ENCODE measurements around the gene EXOC4. TPM values are rescaled to one million over a fixed set of nuclear protein-coding genes. Genes with fewer than 3 reads are reported as not detected.

EXOC4 gene
- total RNA-seq, 1 experiment from 2014 or later, result 75.8 TPM

GRCh38 chr7:133819695-133820094 lies 566.8 kb downstream of the EXOC4 start:
- Histone ChIP-seq H3K4me1 (ENCODE audit: insufficient read depth, low read length) (no peaks in the 10 kb centered on the region), H2AK5ac (ENCODE audit: insufficient read length, low read length) (no peak overlapping the region), H3K9me3 (ENCODE audit: control insufficient read depth, low read depth, low read length) (no peaks in the 10 kb centered on the region), H2BK120ac (ENCODE audit: low read depth, low read length, poor library complexity, severe bottlenecking) (no peak overlapping the region), H3K18ac (ENCODE audit: insufficient read length, low read depth, low read length) (no peak overlapping the region), H3K9ac (ENCODE audit: extremely low read depth, insufficient read length, low read length) (no peak overlapping the region), H4K91ac (ENCODE audit: insufficient read length, low read depth, low read length) (no peak overlapping the region), H3K14ac (ENCODE audit: insufficient read depth, low read length) (no peak overlapping the region), H3K23me2 (ENCODE audit: insufficient read length, low read depth, low read length, poor library complexity, severe bottlenecking) (no peaks in the 10 kb centered on the region), H2BK15ac (ENCODE audit: low read depth, low read length) (no peak overlapping the region), H3K4me2 (ENCODE audit: insufficient read depth, insufficient read length, low read length) (no peak overlapping the region), H4K8ac (replicated peaks; ENCODE audit: insufficient read length, low read depth, low read length) (no peak overlapping the region), H3K23ac (ENCODE audit: insufficient read length, low read depth, low read length) (no peak overlapping the region), H2BK5ac (ENCODE audit: insufficient read length, low read length) (no peak overlapping the region), H4K20me1 (ENCODE audit: control insufficient read depth, insufficient read depth, insufficient read length) (no peaks in the 10 kb centered on the region), H3K4ac (ENCODE audit: low read depth, low read length) (no peak overlapping the region), H3T11ph (ENCODE audit: low read length) (no peak overlapping the region), H2BK12ac (ENCODE audit: insufficient read length, low read depth, low read length) (no peak overlapping the region), H3K79me2 (ENCODE audit: insufficient read depth, low read length) (no peaks in the 10 kb centered on the region), H4K5ac (ENCODE audit: insufficient read length, low read depth, low read length) (no peak overlapping the region), H2AFZ (ENCODE audit: low read length) (no peak overlapping the region), H3K27ac (ENCODE audit: insufficient read length, low read depth, low read length) (no peak overlapping the region), H3K27me3 (ENCODE audit: insufficient read depth, low read length) (no peaks in the 10 kb centered on the region), H3K56ac (ENCODE audit: insufficient read length, low read depth, low read length) (no peak overlapping the region), H2BK20ac (ENCODE audit: low read depth, low read length, poor library complexity, severe bottlenecking) (no peak overlapping the region), H3K79me1 (ENCODE audit: insufficient read depth, low read depth, low read length, poor library complexity, severe bottlenecking) (no peaks in the 10 kb centered on the region)
- H3K4me1 Mint-ChIP-seq, result no peaks in the 10 kb centered on the region; a peak in 1 of 4 replicates
- no CpG with 5 or more reads among the region's 3 CpGs for WGBS (ENCODE audit: extremely low coverage, insufficient read length, low lambda C conversion rate)
- H3K36me3 Mint-ChIP-seq (ENCODE audit: insufficient read depth in 1 of 3, low read depth in 3 of 3), result peaks cover 0 to 7% (median 0%) of the 10 kb centered on the region in 3 experiments; a peak in 2 of 7 replicates
- TF ChIP-seq, protein P1, sequence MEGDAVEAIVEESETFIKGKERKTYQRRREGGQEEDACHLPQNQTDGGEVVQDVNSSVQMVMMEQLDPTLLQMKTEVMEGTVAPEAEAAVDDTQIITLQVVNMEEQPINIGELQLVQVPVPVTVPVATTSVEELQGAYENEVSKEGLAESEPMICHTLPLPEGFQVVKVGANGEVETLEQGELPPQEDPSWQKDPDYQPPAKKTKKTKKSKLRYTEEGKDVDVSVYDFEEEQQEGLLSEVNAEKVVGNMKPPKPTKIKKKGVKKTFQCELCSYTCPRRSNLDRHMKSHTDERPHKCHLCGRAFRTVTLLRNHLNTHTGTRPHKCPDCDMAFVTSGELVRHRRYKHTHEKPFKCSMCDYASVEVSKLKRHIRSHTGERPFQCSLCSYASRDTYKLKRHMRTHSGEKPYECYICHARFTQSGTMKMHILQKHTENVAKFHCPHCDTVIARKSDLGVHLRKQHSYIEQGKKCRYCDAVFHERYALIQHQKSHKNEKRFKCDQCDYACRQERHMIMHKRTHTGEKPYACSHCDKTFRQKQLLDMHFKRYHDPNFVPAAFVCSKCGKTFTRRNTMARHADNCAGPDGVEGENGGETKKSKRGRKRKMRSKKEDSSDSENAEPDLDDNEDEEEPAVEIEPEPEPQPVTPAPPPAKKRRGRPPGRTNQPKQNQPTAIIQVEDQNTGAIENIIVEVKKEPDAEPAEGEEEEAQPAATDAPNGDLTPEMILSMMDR (conservative IDR thresholded peaks at IDR 0.05), result no peak
- no peak for DNase-seq
- H3K27me3 Mint-ChIP-seq (ENCODE audit: low read depth), result no peaks in the 10 kb centered on the region
- no peak overlapping the region for H3K27ac Mint-ChIP-seq
- no peak overlapping the region for H3K4me3 Mint-ChIP-seq
- H3K9me3 Mint-ChIP-seq, result no peaks in the 10 kb centered on the region
